IMR-90 (cell line): ENCODE results near the gene KBTBD12. TPM values are rescaled to one million over a fixed set of nuclear protein-coding genes. Genes with fewer than 3 reads are reported as not detected.

Experiments used
- ATAC-seq: fragments of 200-7000 bp; cut with Tn5 transposase; 2 replicates; pipeline ENCODE4 v1.9.1; 2020; ENCODE audit warnings: low read depth, mild to moderate bottlenecking, moderate library complexity
- BruUV-seq: library from RNA; stranded (reverse); fragments of 400-500 nt; replicated peaks from 2 replicates; lab custom pipeline; 2021; lab: Mats Ljungman, UMichigan
- CTCF ChIA-PET: fragments of 300-600 bp; formaldehyde crosslinking; extraction: SDS; loops from one replicate; lab custom pipeline; 2021; ENCODE audit warnings: antibody characterized with exemption; lab: Yijun Ruan, JAX
- POLR2A ChIA-PET: fragments of 300-600 bp; sonication (Branson Sonifier 250); formaldehyde crosslinking; loops from one replicate; lab custom pipeline; 2022; ENCODE audit warnings: antibody characterized with exemption; ENCODE audit not compliant: unreplicated experiment; lab: Charles Lee
- DNase-seq: peaks from one replicate; pipeline ENCODE4 v3.0.0; 2013
- H2AFZ ChIP-seq: replicated peaks from 2 replicates; pipeline ENCODE3; 2013; ENCODE audit warnings: low read length, mild to moderate bottlenecking; ENCODE audit not compliant: poor library complexity
- H2AK5ac ChIP-seq: 2 replicates; pipeline ENCODE4 v1.6.1; 2013; ENCODE audit warnings: low read depth, low read length, inconsistent platforms
- H2AK9ac ChIP-seq: replicated peaks from 2 replicates; pipeline ENCODE3; 2013; ENCODE audit warnings: mild to moderate bottlenecking, low read depth, low read length, moderate library complexity; ENCODE audit not compliant: poor library complexity
- H2BK120ac ChIP-seq: 2 replicates; pipeline ENCODE4 v1.6.1; 2013; ENCODE audit warnings: low read depth, low read length, inconsistent platforms
- H2BK15ac ChIP-seq: 3 replicates; pipeline ENCODE4 v1.6.1; 2013; ENCODE audit warnings: low read depth, low read length, inconsistent platforms
- H2BK20ac ChIP-seq: 2 replicates; pipeline ENCODE4 v1.6.1; 2013; ENCODE audit warnings: low read depth, mild to moderate bottlenecking, inconsistent platforms, low read length, moderate library complexity
- H2BK5ac ChIP-seq: 2 replicates; pipeline ENCODE4 v1.6.1; 2013; ENCODE audit warnings: mild to moderate bottlenecking, low read depth, low read length, inconsistent platforms; ENCODE audit not compliant: poor library complexity, severe bottlenecking
- H3K14ac ChIP-seq: replicated peaks from 2 replicates; pipeline ENCODE4 v1.6.1; 2013; ENCODE audit warnings: low read depth, low read length, inconsistent platforms
- H3K18ac ChIP-seq: 2 replicates; pipeline ENCODE4 v1.6.1; 2013; ENCODE audit warnings: low read depth, low read length, control low read depth
- H3K23ac ChIP-seq: 2 replicates; pipeline ENCODE4 v1.6.1; 2013; ENCODE audit warnings: low read depth, low read length, inconsistent platforms
- H3K27ac ChIP-seq: 2 replicates; pipeline ENCODE4 v1.5.1; 2013; ENCODE audit warnings: mild to moderate bottlenecking, control low read depth, low read length; ENCODE audit not compliant: insufficient read depth
- H3K27me3 ChIP-seq: 2 replicates; pipeline ENCODE4 v1.6.1; 2013; ENCODE audit warnings: low read length; ENCODE audit not compliant: control insufficient read depth, insufficient read depth
- H3K36me3 ChIP-seq: 2 replicates; pipeline ENCODE4 v1.6.1; 2013; ENCODE audit warnings: low read length, mixed read lengths; ENCODE audit not compliant: control insufficient read depth, insufficient read depth
- H3K4ac ChIP-seq: 2 replicates; pipeline ENCODE4 v1.6.1; 2013; ENCODE audit warnings: low read depth, low read length, inconsistent platforms
- H3K4me1 ChIP-seq: 2 replicates; pipeline ENCODE4 v1.6.1; 2013; ENCODE audit warnings: low read length, mixed read lengths; ENCODE audit not compliant: control insufficient read depth, insufficient read depth
- H3K4me2 ChIP-seq: 2 replicates; pipeline ENCODE4 v1.6.1; 2013; ENCODE audit warnings: low read depth, mild to moderate bottlenecking, control low read depth, low read length, moderate library complexity
- H3K4me3 ChIP-seq: 2 replicates; pipeline ENCODE4 v1.5.1; 2013; ENCODE audit warnings: low read depth, mild to moderate bottlenecking, control low read depth, low read length, moderate library complexity; ENCODE audit not compliant: insufficient read depth
- H3K56ac ChIP-seq: 2 replicates; pipeline ENCODE4 v1.6.1; 2013; ENCODE audit warnings: low read length, inconsistent platforms; ENCODE audit not compliant: insufficient read depth; ENCODE audit errors: extremely low read depth
- H3K79me1 ChIP-seq, 2 experiments: 2 replicates each; pipeline ENCODE4 v1.6.1; 2013; ENCODE audit warnings: low read length in 2 of 2, inconsistent platforms in 1 of 2, low read depth in 1 of 2
- H3K9ac ChIP-seq: 2 replicates; pipeline ENCODE4 v1.6.1; 2013; ENCODE audit warnings: low read depth, low read length, control low read depth
- H3K9me1 ChIP-seq: 2 replicates; pipeline ENCODE4 v1.6.1; 2013; ENCODE audit warnings: low read length, inconsistent platforms; ENCODE audit not compliant: insufficient read depth
- H3K9me3 ChIP-seq: 2 replicates; pipeline ENCODE4 v1.6.1; 2013; ENCODE audit warnings: low read length; ENCODE audit not compliant: control insufficient read depth, insufficient read depth
- H4K20me1 ChIP-seq: 2 replicates; pipeline ENCODE4 v1.6.1; 2013; ENCODE audit warnings: low read length, inconsistent platforms; ENCODE audit not compliant: insufficient read depth
- H4K5ac ChIP-seq: 2 replicates; pipeline ENCODE4 v1.6.1; 2013; ENCODE audit warnings: mild to moderate bottlenecking, low read depth, low read length, control low read depth
- H4K8ac ChIP-seq, 2 experiments: 2 replicates each; pipeline ENCODE4 v1.6.1; 2013; ENCODE audit warnings: low read depth in 2 of 2, low read length in 2 of 2, control low read depth in 1 of 2, inconsistent platforms in 1 of 2
- H4K91ac ChIP-seq: 2 replicates; pipeline ENCODE4 v1.6.1; 2013; ENCODE audit warnings: low read depth, low read length, inconsistent platforms; ENCODE audit not compliant: insufficient read depth
- CEBPB ChIP-seq: IDR thresholded peaks from 2 replicates; pipeline ENCODE4 v1.6.1; 2012; ENCODE audit warnings: low read depth, low read length, improper control_type of control experiment
- CHD1 ChIP-seq: IDR thresholded peaks from 2 replicates; pipeline ENCODE4 v1.6.1; 2012; ENCODE audit warnings: low read depth, low read length, improper control_type of control experiment
- CTCF ChIP-seq: conservative IDR thresholded peaks from 2 replicates; pipeline ENCODE4 v1.5.1; 2012; ENCODE audit warnings: mild to moderate bottlenecking, low read depth, low read length, improper control_type of control experiment
- ELK1 ChIP-seq: fragments of 150-350 bp; IDR thresholded peaks from 2 replicates; pipeline ENCODE4 v1.6.1; 2016; ENCODE audit warnings: low read depth, mild to moderate bottlenecking, low read length, moderate library complexity, borderline replicate concordance
- FOS ChIP-seq: fragments of 150-350 bp; IDR thresholded peaks from 2 replicates; pipeline ENCODE4 v1.6.1; 2016; ENCODE audit warnings: low read depth, low read length
- MAFK ChIP-seq: IDR thresholded peaks from 2 replicates; pipeline ENCODE4 v1.6.1; 2012; ENCODE audit warnings: low read depth, low read length, improper control_type of control experiment
- MAZ ChIP-seq: IDR thresholded peaks from 2 replicates; pipeline ENCODE4 v1.6.1; 2012; ENCODE audit warnings: low read depth, mild to moderate bottlenecking, low read length, improper control_type of control experiment, moderate library complexity, borderline replicate concordance
- MXI1 ChIP-seq: IDR thresholded peaks from 2 replicates; pipeline ENCODE4 v1.6.1; 2012; ENCODE audit warnings: low read depth, mild to moderate bottlenecking, low read length, moderate library complexity, borderline replicate concordance
- NFE2L2 ChIP-seq: fragments of 150-350 bp; IDR thresholded peaks from 2 replicates; pipeline ENCODE4 v1.6.1; 2016; ENCODE audit warnings: low read depth, mild to moderate bottlenecking, low read length
- USF2 ChIP-seq: fragments of 150-350 bp; IDR thresholded peaks from 2 replicates; pipeline ENCODE4 v1.6.1; 2017; ENCODE audit warnings: mild to moderate bottlenecking, antibody characterized with exemption, low read length, low read depth
- WGBS, 2 experiments: methylation state at CpG; one replicate each; pipeline versions ENCODE4 v1.1.5 to v1.1.7; 2013; ENCODE audit warnings: missing lambda C conversion rate in 2 of 2; ENCODE audit not compliant: insufficient read length in 1 of 2; ENCODE audit errors: extremely low coverage in 2 of 2; 5-methylcytosine and 5-hydroxymethylcytosine counted together
- dilution Hi-C: fragments of 300-500 bp; cut with HindIII; formaldehyde crosslinking; loops from one replicate; pipeline ENCODE4 v1.14.3; 2018; ENCODE audit warnings: low sequenced_read_pairs; ENCODE audit not compliant: unreplicated experiment
- in situ Hi-C: fragments of 300-500 bp; cut with MboI; formaldehyde crosslinking; loops from 3 replicates; pipeline ENCODE4 v1.14.3; 2019; ENCODE audit warnings: low sequenced_read_pairs, inconsistent platforms, mixed read lengths
- intact Hi-C: fragments of 100-400 bp; cut with micrococcal nuclease; formaldehyde crosslinking; loops from 2 replicates; pipeline ENCODE4 v1.10.0; 2022
- polyA plus RNA-seq, 3 experiments: library from polyadenylated mRNA; depleted of rRNA; stranded (reverse); fragments of >200 nt; gene quantifications; 2 replicates each; pipeline ENCODE4 v1.2.3, GENCODE V29; 2012; ENCODE audit warnings: low replicate concordance in 1 of 3
- total RNA-seq: library from RNA; depleted of rRNA; stranded (reverse); fragments of >200 nt; gene quantifications from 2 replicates; pipeline ENCODE4 v1.2.3, GENCODE V29; 2012

Gene KBTBD12
- total and polyA plus RNA-seq, 2 of the 4 experiments (the other 2 are of a cell fraction), result not detected

- no peak overlapping the region for H2AK5ac ChIP-seq
- ATAC-seq, result no peak
- no TSS peak for BruUV-seq
Observed at GRCh38 chr3:127997016-127997415, 82.0 kb downstream of the KBTBD12 start.

More at GRCh38 chr3:127997016-127997415, 82.0 kb downstream of the KBTBD12 start:
- Histone ChIP-seq H3K9ac (no peak overlapping the region), H3K4ac (no peak overlapping the region), H3K36me3 (no peaks in the 10 kb centered on the region), H3K9me3 (peaks cover 8% of the 10 kb centered on the region), H3K27me3 (peaks cover 33% of the 10 kb centered on the region), H3K9me1 (peaks cover 2% of the 10 kb centered on the region; the same call in 1 of the 2 replicates), H3K79me1 (no peaks in the 10 kb centered on the region), H4K5ac (no peak overlapping the region), H3K23ac (no peak overlapping the region), H3K4me2 (no peak overlapping the region), H3K56ac (no peak overlapping the region), H2BK15ac (no peak overlapping the region), H3K14ac (no peak overlapping the region), H2BK20ac (no peak overlapping the region), H2AK9ac (no peak overlapping the region), H3K4me3 (no peak overlapping the region), H3K18ac (no peak overlapping the region), H4K20me1 (no peaks in the 10 kb centered on the region), H2BK5ac (no peak overlapping the region), H2BK120ac (no peak overlapping the region), H4K91ac (no peak overlapping the region), H3K27ac (no peak overlapping the region), H2AFZ (no peak overlapping the region), H3K4me1 (no peaks in the 10 kb centered on the region), H4K8ac (no peak overlapping the region)
- dilution Hi-C loops (no loop called here), in situ Hi-C loops (no loop called here), intact Hi-C loops (no loop called here)
- ChIA-PET POLR2A (no interaction called here), CTCF (no interaction called here)
- no peak for DNase-seq
- TF ChIP-seq MAZ (no peak), MAFK (no peak), CTCF (no peak), FOS (no peak), CEBPB (no peak), ELK1 (no peak), USF2 (no peak), MXI1 (no peak), CHD1 (no peak), NFE2L2 (no peak)
- no CpG with 5 or more reads among the region's 7 CpGs for WGBS, 2 experiments
